ENCODE results near the gene PCDHGB2.
"Not testable (repeated sequence)": the region's sequence is repeated elsewhere in the genome, so short reads cannot be mapped to it uniquely, and the experiment has no call there.

The PCDHGB2 gene

DNA sequence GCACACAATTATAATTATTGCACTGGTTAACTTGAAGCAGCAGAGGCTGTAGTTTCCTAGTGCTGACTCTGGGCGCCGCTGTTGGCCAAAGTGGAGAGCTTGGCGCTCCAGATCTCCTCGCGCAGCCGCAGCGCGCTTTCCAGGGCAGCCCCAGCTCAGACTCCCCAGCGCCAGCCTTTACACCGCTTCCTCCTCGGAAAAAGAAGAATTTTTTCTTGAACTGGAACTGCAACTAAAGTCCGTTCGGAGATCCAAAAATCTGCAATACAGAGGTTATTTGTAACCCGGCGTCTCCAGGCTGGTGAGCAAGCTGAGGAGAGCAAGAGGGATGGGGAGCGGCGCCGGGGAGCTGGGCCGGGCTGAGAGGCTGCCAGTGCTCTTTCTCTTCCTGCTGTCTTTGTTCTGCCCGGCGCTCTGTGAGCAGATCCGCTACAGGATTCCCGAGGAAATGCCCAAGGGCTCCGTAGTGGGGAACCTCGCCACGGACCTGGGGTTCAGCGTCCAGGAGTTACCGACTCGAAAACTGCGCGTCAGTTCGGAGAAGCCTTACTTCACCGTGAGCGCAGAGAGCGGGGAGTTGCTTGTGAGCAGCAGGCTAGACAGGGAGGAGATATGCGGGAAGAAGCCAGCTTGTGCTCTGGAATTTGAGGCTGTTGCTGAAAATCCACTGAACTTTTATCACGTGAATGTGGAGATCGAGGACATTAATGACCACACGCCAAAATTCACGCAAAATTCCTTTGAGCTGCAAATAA lies 27.9 kb downstream of the PCDHGB2 start, which contains the start of gene PCDHGB4:
PCDHGB4 (plus strand) TSS at position 142 of the 755 bp plus-strand sequence; CDS start at position 329, 187 bp downstream.
- FAIRE-seq, result not testable (repeated sequence)

- FAIRE-seq, result no peak
Measured at GRCh38 chr5:141388661-141389060, 28.9 kb downstream of the PCDHGB2 start.

GRCh38 chr5:141389153-141390042 lies 29.6 kb downstream of the PCDHGB2 start:
- no peak for FAIRE-seq

- FAIRE-seq, result no peak
Measured at GRCh38 chr5:141392429-141393198, 32.8 kb downstream of the PCDHGB2 start, which contains the start of gene PCDHGA8. Gene PCDHGA8 (plus strand): TSS chr5:141392633. CDS start chr5:141392814, 181 bp downstream.

- no peak for FAIRE-seq
Measured at GRCh38 chr5:141393267-141393666, 33.5 kb downstream of the PCDHGB2 start.

DNA sequence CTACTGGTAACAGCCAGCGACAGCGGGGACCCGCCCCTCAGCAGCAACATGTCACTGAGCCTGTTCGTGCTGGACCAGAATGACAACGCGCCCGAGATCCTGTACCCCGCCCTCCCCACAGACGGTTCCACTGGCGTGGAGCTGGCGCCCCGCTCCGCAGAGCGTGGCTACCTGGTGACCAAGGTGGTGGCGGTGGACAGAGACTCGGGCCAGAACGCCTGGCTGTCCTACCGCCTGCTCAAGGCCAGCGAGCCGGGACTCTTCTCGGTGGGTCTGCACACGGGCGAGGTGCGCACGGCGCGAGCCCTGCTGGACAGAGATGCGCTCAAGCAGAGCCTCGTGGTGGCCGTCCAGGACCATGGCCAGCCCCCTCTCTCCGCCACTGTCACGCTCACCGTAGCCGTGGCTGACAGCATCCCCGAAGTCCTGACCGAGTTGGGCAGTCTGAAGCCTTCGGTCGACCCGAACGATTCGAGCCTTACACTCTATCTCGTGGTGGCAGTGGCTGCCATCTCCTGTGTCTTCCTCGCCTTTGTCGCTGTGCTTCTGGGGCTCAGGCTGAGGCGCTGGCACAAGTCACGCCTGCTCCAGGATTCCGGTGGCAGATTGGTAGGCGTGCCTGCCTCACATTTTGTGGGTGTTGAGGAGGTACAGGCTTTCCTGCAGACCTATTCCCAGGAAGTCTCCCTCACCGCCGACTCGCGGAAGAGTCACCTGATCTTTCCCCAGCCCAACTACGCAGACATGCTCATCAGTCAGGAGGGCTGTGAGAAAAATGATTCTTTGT lies 34.8 kb downstream of the PCDHGB2 start:
- FAIRE-seq, result not testable (repeated sequence)

DNA sequence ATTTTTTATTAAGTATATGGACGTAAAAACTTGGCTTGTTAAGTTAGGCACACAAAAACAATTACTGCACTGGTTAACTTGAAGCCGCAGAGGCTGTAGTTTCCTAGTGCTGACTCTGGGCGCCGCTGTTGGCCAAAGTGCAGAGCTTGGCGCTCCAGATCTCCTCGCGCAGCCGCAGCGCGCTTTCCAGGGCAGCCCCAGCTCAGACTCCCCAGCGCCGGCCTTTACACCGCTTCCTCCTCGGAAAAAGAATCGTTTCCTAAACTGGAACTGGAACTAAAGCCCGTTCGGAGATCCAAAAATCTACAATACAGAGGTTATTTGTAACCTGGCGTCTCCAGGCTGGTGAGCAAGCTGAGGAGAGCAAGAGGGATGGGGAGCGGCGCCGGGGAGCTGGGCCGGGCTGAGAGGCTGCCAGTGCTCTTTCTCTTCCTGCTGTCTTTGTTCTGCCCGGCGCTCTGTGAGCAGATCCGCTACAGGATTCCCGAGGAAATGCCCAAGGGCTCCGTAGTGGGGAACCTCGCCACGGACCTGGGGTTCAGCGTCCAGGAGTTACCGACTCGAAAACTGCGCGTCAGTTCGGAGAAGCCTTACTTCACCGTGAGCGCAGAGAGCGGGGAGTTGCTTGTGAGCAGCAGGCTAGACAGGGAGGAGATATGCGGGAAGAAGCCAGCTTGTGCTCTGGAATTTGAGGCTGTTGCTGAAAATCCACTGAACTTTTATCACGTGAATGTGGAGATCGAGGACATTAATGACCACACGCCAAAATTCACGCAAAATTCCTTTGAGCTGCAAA lies 38.2 kb downstream of the PCDHGB2 start, which contains the start of gene PCDHGB5:
PCDHGB5 (plus strand) TSS at position 192 of the 796 bp plus-strand sequence; CDS start at position 373, 181 bp downstream.
- not testable (repeated sequence) for FAIRE-seq

- no peak for FAIRE-seq
Measured at GRCh38 chr5:141398608-141399007, 38.8 kb downstream of the PCDHGB2 start.

DNA sequence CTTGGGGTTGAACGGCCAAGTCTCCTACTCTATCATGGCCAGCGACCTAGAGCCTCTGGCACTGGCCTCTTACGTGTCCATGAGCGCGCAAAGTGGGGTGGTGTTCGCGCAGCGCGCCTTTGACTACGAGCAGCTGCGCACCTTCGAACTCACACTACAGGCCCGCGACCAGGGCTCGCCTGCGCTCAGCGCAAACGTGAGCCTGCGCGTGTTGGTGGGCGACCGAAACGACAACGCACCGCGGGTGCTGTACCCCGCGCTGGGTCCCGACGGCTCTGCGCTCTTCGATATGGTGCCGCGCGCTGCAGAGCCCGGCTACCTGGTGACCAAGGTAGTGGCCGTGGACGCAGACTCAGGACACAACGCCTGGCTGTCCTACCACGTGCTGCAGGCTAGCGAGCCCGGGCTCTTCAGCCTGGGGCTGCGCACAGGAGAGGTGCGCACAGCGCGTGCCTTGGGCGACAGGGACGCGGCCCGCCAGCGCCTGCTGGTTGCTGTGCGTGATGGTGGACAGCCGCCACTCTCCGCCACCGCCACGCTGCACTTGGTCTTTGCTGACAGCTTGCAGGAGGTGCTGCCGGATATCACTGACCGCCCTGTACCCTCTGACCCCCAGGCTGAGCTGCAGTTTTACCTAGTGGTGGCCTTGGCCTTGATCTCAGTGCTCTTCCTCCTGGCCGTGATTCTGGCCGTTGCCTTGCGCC lies 39.9 kb downstream of the PCDHGB2 start:
- no peak for FAIRE-seq

DNA sequence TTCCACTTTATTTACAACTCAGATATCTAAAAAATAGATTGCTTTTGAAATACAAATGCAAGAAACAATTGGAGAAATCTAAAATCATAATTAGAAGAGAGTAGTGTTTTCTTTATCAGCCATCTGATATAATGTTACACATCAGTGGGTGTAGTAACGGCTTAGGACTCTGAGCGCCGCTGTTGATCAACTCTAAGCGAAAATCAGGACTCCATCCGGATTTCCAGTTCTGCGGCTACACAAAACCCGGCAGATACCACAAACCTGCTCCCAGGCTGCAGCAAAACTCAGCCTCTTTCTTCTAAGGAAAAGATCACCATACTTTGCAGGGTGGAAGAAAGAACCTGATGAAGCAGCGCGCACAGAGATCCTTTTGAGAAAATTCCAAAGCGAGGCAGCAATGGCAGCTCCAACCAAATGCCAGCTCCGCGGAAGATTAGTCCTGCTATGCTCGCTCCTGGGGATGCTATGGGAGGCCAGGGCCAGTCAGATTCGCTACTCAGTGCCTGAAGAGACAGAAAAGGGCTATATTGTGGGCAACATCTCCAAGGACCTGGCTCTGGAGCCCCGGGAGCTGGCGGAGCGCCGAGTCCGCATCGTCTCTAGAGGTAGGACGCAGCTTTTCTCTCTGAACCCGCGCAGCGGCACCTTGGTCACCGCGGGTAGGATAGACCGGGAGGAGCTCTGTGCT lies 42.9 kb downstream of the PCDHGB2 start, which contains the start of gene PCDHGA9:
PCDHGA9 (plus strand) TSS at position 226 of the 691 bp plus-strand sequence; CDS start at position 401, 175 bp downstream.
- FAIRE-seq, result no peak

- no peak for FAIRE-seq
Measured at GRCh38 chr5:141403387-141403786, 43.6 kb downstream of the PCDHGB2 start.

DNA sequence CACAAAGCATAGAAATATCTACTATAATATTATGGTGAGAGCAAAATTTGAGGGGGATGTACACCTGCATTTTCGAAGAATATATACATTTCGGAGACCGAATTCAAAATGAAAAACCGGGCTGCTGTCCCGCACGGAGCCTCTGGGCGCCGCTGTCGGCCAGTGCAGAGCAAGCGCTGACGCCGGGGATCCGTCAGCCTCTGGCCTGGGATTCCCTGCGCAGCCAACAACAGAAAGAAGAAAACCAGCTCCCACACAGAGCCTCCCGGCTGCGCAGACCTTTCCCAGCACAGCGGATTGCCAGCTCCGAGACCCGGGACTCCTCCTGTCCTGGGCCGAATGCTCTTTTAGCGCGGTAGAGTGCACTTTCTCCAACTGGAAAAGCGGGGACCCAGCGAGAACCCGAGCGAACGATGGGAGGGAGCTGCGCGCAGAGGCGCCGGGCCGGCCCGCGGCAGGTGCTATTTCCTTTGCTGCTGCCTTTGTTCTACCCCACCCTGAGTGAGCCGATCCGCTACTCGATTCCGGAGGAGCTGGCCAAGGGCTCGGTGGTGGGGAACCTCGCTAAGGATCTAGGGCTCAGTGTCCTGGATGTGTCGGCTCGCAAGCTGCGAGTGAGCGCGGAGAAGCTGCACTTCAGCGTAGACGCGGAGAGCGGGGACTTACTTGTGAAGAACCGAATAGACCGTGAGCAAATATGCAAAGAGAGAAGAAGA lies 48.2 kb downstream of the PCDHGB2 start, which contains the start of gene PCDHGB6:
PCDHGB6 (plus strand) TSS at position 232 of the 716 bp plus-strand sequence; CDS start at position 414, 182 bp downstream.
- FAIRE-seq, result not testable (repeated sequence)

- no peak for FAIRE-seq
Measured at GRCh38 chr5:141409598-141410306, 50.0 kb downstream of the PCDHGB2 start.

DNA sequence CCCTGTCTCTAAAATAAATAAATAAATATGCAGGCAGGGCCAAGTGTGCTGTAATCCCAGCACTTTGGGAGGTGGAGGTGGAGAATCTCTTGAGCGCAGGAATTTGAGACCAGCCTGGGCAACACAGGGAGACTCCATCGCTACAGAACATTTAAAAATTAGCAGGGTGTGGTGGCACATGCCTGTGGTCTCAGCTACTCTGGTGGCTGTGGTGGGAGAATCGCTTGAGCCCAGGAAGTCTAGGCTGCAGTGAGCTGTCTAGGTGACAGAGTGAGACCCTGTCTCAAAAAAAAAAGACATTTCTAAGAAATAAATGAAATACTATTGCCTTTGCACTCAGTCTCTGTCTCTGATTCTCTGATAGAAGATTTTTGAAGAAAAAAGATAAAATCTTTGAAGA lies 51.8 kb downstream of the PCDHGB2 start:
- FAIRE-seq, result no peak

Measured in endometrium (tissue), 2 donors.